KMS-11 (cell line): ENCODE results near the gene MAP2K1.
A peak's percentile ranks its signal among the peaks of the same experiment; 100 is the strongest.
"Not testable (repeated sequence)": the region's sequence is repeated elsewhere in the genome, so short reads cannot be mapped to it uniquely, and the experiment has no call there.

Experiments
- H2AFZ ChIP-seq: fragments of 200-600 bp; sonication (generic); 2 replicates; pipeline ENCODE4 v1.6.1; 2016; ENCODE audit warnings: antibody characterized with exemption, mixed run types, low read depth
- H3K27ac ChIP-seq: fragments of 200-600 bp; sonication (generic); 2 replicates; pipeline ENCODE4 v1.6.1; 2016; ENCODE audit warnings: mild to moderate bottlenecking, mixed run types
- H3K27me3 ChIP-seq: fragments of 200-600 bp; sonication (generic); 2 replicates; pipeline ENCODE4 v1.6.1; 2017; ENCODE audit warnings: mild to moderate bottlenecking, low read depth, mixed run types, moderate library complexity; ENCODE audit not compliant: insufficient read depth
- H3K36me3 ChIP-seq: fragments of 200-600 bp; sonication (generic); 2 replicates; pipeline ENCODE4 v1.6.1; 2017; ENCODE audit warnings: mild to moderate bottlenecking, mixed run types; ENCODE audit not compliant: insufficient read depth
- H3K4me1 ChIP-seq: fragments of 200-600 bp; sonication (generic); 2 replicates; pipeline ENCODE4 v1.6.1; 2016; ENCODE audit warnings: mild to moderate bottlenecking, low read depth, mixed run types; ENCODE audit not compliant: poor library complexity, severe bottlenecking
- H3K4me2 ChIP-seq: fragments of 200-600 bp; sonication (generic); 2 replicates; pipeline ENCODE4 v1.7.0; 2016; ENCODE audit warnings: mild to moderate bottlenecking, mixed run types
- H3K4me3 ChIP-seq: fragments of 200-600 bp; sonication (generic); IDR thresholded peaks from 2 replicates; pipeline ENCODE4 v1.6.1; 2017; ENCODE audit warnings: low read depth, low read length, mixed read lengths; ENCODE audit not compliant: insufficient read depth
- H3K79me2 ChIP-seq: fragments of 200-600 bp; sonication (generic); 2 replicates; pipeline ENCODE4 v1.6.1; 2016; ENCODE audit warnings: low read depth, mixed run types; ENCODE audit not compliant: insufficient read depth
- H3K9ac ChIP-seq: fragments of 200-600 bp; sonication (generic); 2 replicates; pipeline ENCODE4 v1.6.1; 2016; ENCODE audit warnings: mild to moderate bottlenecking, mixed run types
- H4K20me1 ChIP-seq: fragments of 200-600 bp; sonication (generic); 2 replicates; pipeline ENCODE4 v1.6.1; 2016; ENCODE audit warnings: mild to moderate bottlenecking, mixed run types; ENCODE audit not compliant: insufficient read depth
- CTCF ChIP-seq: fragments of 200-600 bp; sonication (generic); conservative IDR thresholded peaks from 2 replicates; pipeline ENCODE4 v1.6.1; 2017; ENCODE audit warnings: low read depth, mild to moderate bottlenecking, antibody characterized with exemption, low read length, moderate library complexity, mixed read lengths

MAP2K1 gene

GRCh38 chr15:66369773-66370651, 16.7 kb upstream of the MAP2K1 start:
- Histone ChIP-seq H3K27me3 (no peaks in the 10 kb centered on the region), H3K4me2 (no peak overlapping the region), H3K4me1 (peaks cover 10% of the 10 kb centered on the region), H2AFZ (peak overlapping the region; percentile 24), H4K20me1 (no peaks in the 10 kb centered on the region), H3K79me2 (no peaks in the 10 kb centered on the region), H3K27ac (no peak overlapping the region), H3K4me3 (no peak overlapping the region), H3K36me3 (no peaks in the 10 kb centered on the region), H3K9ac (no peak overlapping the region)
- TF ChIP-seq CTCF, result no peak

- Histone ChIP-seq H3K27ac (no peak overlapping the region), H3K36me3 (no peaks in the 10 kb centered on the region), H3K27me3 (no peaks in the 10 kb centered on the region), H4K20me1 (no peaks in the 10 kb centered on the region), H3K4me3 (no peak overlapping the region), H2AFZ (no peak overlapping the region), H3K79me2 (no peaks in the 10 kb centered on the region), H3K4me2 (no peak overlapping the region), H3K4me1 (peaks cover 10% of the 10 kb centered on the region), H3K9ac (no peak overlapping the region)
- no peak for TF ChIP-seq CTCF
These were observed 12.5 kb upstream of the MAP2K1 start for GRCh38 chr15:66374179-66374578.

DNA sequence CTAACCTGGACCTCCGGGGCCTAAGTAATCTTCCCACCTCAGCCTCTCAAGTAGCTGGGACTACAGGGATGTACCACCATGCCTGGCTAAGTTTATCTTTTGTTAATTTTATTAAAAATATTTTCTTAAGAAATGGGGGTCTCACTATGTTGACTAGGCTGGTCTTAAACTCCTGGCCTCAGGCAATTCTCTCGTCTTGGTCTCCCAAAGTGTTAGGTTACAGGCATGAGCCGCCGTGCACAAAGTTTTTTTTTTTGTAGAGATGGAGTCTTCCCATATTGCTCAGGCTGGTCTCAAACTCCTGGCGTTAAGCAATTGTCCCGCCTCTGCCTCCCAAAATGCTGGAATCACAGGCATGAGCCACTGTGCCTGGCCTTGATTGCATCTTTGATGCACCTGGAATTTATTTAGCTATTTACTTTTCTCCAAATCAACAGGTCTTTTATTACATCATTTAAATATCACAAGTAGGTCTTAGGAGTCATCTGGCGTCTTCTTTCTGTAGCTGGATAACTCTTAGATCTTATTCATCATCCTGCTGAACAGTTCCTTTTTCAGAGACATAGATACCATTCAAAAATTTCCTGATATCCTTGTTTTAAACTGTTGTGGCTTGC, 7.8 kb upstream of the MAP2K1 start:
- H2AFZ ChIP-seq, result no peak overlapping the region
- no peak overlapping the region for H3K4me2 ChIP-seq
- H3K79me2 ChIP-seq, result no peaks in the 10 kb centered on the region
- no peaks in the 10 kb centered on the region for H3K36me3 ChIP-seq
- no peak overlapping the region for H3K27ac ChIP-seq
- no peak for TF ChIP-seq CTCF
- H4K20me1 ChIP-seq, result no peaks in the 10 kb centered on the region
- H3K27me3 ChIP-seq, result no peaks in the 10 kb centered on the region
- no peak overlapping the region for H3K4me3 ChIP-seq
- no peaks in the 10 kb centered on the region for H3K4me1 ChIP-seq
- no peak overlapping the region for H3K9ac ChIP-seq

DNA sequence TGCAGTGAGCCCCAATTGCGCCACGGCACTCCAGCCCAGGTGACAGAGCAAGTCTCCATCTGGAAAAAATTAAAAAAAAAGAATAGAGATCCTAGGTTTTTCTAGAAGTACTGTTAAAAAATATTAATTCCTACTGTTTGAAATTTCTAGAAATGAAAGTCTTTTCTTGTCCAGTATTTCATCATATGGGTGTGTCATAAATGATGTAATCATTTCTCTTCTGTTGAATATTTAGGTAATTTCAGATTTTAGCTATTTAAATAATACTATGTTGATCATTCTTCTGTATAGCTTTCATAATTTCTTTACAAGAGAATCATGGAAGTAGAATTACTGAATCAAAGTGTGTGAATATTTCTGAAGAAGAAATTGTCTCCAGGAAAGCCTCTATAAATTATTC, 5.3 kb upstream of the MAP2K1 start:
- H3K79me2 ChIP-seq, H3K4me2 ChIP-seq, H3K4me3 ChIP-seq, H3K9ac ChIP-seq, H3K27me3 ChIP-seq, H3K36me3 ChIP-seq, H3K27ac ChIP-seq, H2AFZ ChIP-seq, H4K20me1 ChIP-seq, H3K4me1 ChIP-seq: not testable (repeated sequence)
